Tibial nerve (tissue), 4 donors: ENCODE results near the gene BANK1. TPM values are rescaled to one million over a fixed set of nuclear protein-coding genes. Genes with fewer than 3 reads are reported as not detected.
A peak's percentile ranks its signal among the peaks of the same experiment; 100 is the strongest.

Source experiments
- DNase-seq, 2 donors: peaks; one replicate each; pipeline ENCODE4 v3.0.0-alpha.2; 2019; ENCODE audit warnings: low spot score in 2 of 2
- H3K27ac ChIP-seq, 4 donors: fragments of 200-600 bp; sonication (generic) in 3 of 4; one replicate each; pipeline ENCODE4 v1.5.1; 2017 to 2019; ENCODE audit warnings: mild to moderate bottlenecking in 1 of 4
- H3K27me3 ChIP-seq, 2 donors: fragments of 200-600 bp; sonication (generic) in 1 of 2; one replicate each; pipeline versions ENCODE4 v1.5.1 to v1.6.0; 2017 to 2019
- H3K36me3 ChIP-seq, 3 donors: fragments of 200-600 bp; sonication (generic); one replicate each; pipeline ENCODE4 v1.5.1; 2018 to 2019
- H3K4me1 ChIP-seq, 4 donors: fragments of 200-600 bp; sonication (generic) in 3 of 4; one replicate each; pipeline ENCODE4 v1.5.1; 2017 to 2019
- H3K4me3 ChIP-seq, 4 donors: fragments of 200-600 bp; sonication (generic) in 3 of 4; one replicate each; pipeline ENCODE4 v1.5.1; 2017 to 2019; ENCODE audit warnings: mild to moderate bottlenecking in 1 of 4, moderate library complexity in 1 of 4
- H3K9me3 ChIP-seq, 4 donors: fragments of 200-600 bp; sonication (generic) in 3 of 4; one replicate each; pipeline ENCODE4 v1.5.1; 2017 to 2019
- CTCF ChIP-seq, 5 experiments: fragments of 200-600 bp in 3 of 5; fragments of 450-650 bp in 2 of 5; sonication (generic) in 3 of 5; IDR thresholded peaks; one replicate each; pipeline ENCODE4 v1.5.1; 2016 to 2019; ENCODE audit warnings: antibody characterized with exemption in 5 of 5, mild to moderate bottlenecking in 3 of 5, moderate library complexity in 2 of 5
- EP300 ChIP-seq, 2 donors: sonication (generic); formaldehyde crosslinking; IDR thresholded peaks; one replicate each; pipeline ENCODE4 v1.6.1; 2017; ENCODE audit warnings: antibody characterized with exemption in 2 of 2, mild to moderate bottlenecking in 1 of 2
- POLR2A ChIP-seq, 2 donors: fragments of 450-650 bp; IDR thresholded peaks; one replicate each; pipeline ENCODE4 v1.6.1; 2017; ENCODE audit warnings: antibody characterized with exemption in 2 of 2, mild to moderate bottlenecking in 2 of 2, moderate library complexity in 2 of 2
- WGBS, 2 donors: methylation state at CpG; one replicate each; pipeline ENCODE4 v1.1.5; 2018; 5-methylcytosine and 5-hydroxymethylcytosine counted together
- total RNA-seq, 4 donors: library from RNA; depleted of rRNA; stranded (reverse); fragments of >200 nt; gene quantifications; one replicate each; pipeline ENCODE4 v1.1.0, GENCODE V29; 2016

Gene BANK1
- total RNA-seq, 4 donors from 2014 or later: 3.5 to 6.3 (median 5.1) TPM

GRCh38 chr4:101782546-101782945, 8.0 kb upstream of the BANK1 start:
- WGBS, 2 donors: 72% methylated on average over 2 of the region's 2 CpGs
- no peak for DNase-seq

GRCh38 chr4:101784957-101785356, 5.6 kb upstream of the BANK1 start:
- Histone ChIP-seq H3K36me3 (no peaks in the 10 kb centered on the region), H3K27ac (no peak overlapping the region), H3K9me3 (peaks cover 0 to 2% (median 0%) of the 10 kb centered on the region in 4 donors), H3K27me3 (no peaks in the 10 kb centered on the region), H3K4me1 (no peaks in the 10 kb centered on the region), H3K4me3 (no peak overlapping the region)
- DNase-seq: no peak
- 45 to 62% methylated on average over 1 of the region's 1 CpG for WGBS, 2 donors
- TF ChIP-seq POLR2A (IDR thresholded peaks at IDR 0.05) (no peak), EP300 (IDR thresholded peaks at IDR 0.05) (no peak), CTCF (IDR thresholded peaks at IDR 0.05) (no peak)

More at GRCh38 chr4:101782546-101782945, 8.0 kb upstream of the BANK1 start:
- Histone ChIP-seq H3K4me3 (no peak overlapping the region), H3K27ac (no peak overlapping the region), H3K27me3 (no peaks in the 10 kb centered on the region), H3K36me3 (no peaks in the 10 kb centered on the region), H3K9me3 (peaks cover 0 to 2% (median 0%) of the 10 kb centered on the region in 4 donors), H3K4me1 (no peaks in the 10 kb centered on the region)
- no peak for TF ChIP-seq POLR2A (IDR thresholded peaks at IDR 0.05)
- TF ChIP-seq EP300 (IDR thresholded peaks at IDR 0.05): no peak
- no peak for TF ChIP-seq CTCF (IDR thresholded peaks at IDR 0.05)

GRCh38 chr4:101785486-101785885, 5.0 kb upstream of the BANK1 start:
- 75 to 87% methylated on average over 1 of the region's 1 CpG for WGBS, 2 donors
- DNase-seq: no peak
- Histone ChIP-seq H3K36me3 (no peaks in the 10 kb centered on the region), H3K9me3 (peaks cover 0 to 2% (median 0%) of the 10 kb centered on the region in 4 donors), H3K27me3 (no peaks in the 10 kb centered on the region), H3K4me1 (peaks cover 0 to 3% (median 0%) of the 10 kb centered on the region in 4 donors), H3K27ac (no peak overlapping the region), H3K4me3 (no peak overlapping the region)
- no peak for TF ChIP-seq EP300 (IDR thresholded peaks at IDR 0.05)
- no peak for TF ChIP-seq CTCF (IDR thresholded peaks at IDR 0.05)
- TF ChIP-seq POLR2A (IDR thresholded peaks at IDR 0.05): no peak

GRCh38 chr4:101787701-101788316, 2.7 kb upstream of the BANK1 start:
- no peak for TF ChIP-seq EP300 (IDR thresholded peaks at IDR 0.05)
- no peak for TF ChIP-seq CTCF (IDR thresholded peaks at IDR 0.05)
- TF ChIP-seq POLR2A (IDR thresholded peaks at IDR 0.05): no peak

GRCh38 chr4:101791182-101791558, 640 bp downstream of the BANK1 start:
- no peak for DNase-seq
- H3K4me1 ChIP-seq: peaks cover 0 to 14% (median 3%) of the 10 kb centered on the region in 4 donors
- peak overlapping the region; percentile 38 to 70 (median 60) for H3K4me3 ChIP-seq
- TF ChIP-seq POLR2A (IDR thresholded peaks at IDR 0.05): no peak
- no peak for TF ChIP-seq EP300 (IDR thresholded peaks at IDR 0.05)
- TF ChIP-seq CTCF (IDR thresholded peaks at IDR 0.05): no peak
- H3K36me3 ChIP-seq: no peaks in the 10 kb centered on the region
- peak overlapping the region; percentile 30 to 87 (median 79) for H3K27ac ChIP-seq
- no peaks in the 10 kb centered on the region for H3K27me3 ChIP-seq
- 44% methylated on average over 11 to 12 of the region's 12 CpGs for WGBS, 2 donors
- H3K9me3 ChIP-seq: peaks cover 0 to 2% (median 0%) of the 10 kb centered on the region in 4 donors

More at GRCh38 chr4:101787701-101788316, 2.7 kb upstream of the BANK1 start:
- WGBS, 2 donors: 83 to 88% methylated on average over 4 of the region's 4 CpGs
- no peak for DNase-seq
- no peak overlapping the region for H3K4me3 ChIP-seq
- no peaks in the 10 kb centered on the region for H3K27me3 ChIP-seq
- H3K4me1 ChIP-seq: peaks cover 0 to 14% (median 3%) of the 10 kb centered on the region in 4 donors
- H3K9me3 ChIP-seq: peaks cover 0 to 2% (median 0%) of the 10 kb centered on the region in 4 donors
- H3K27ac ChIP-seq: no peak overlapping the region
- no peaks in the 10 kb centered on the region for H3K36me3 ChIP-seq
